Measurements from ENCODE around the gene PARP8.
"Not testable (repeated sequence)": the region's sequence is repeated elsewhere in the genome, so short reads cannot be mapped to it uniquely, and the experiment has no call there.

The PARP8 gene

GRCh38 chr5:50666261-50667022 is at the start of gene PARP8:
Gene PARP8, plus strand, starts transcription at chr5:50666637. Its CDS starts 459 bp downstream, at chr5:50667096.
- DNase-seq: no peak

- DNase-seq: peak; percentile 26
Measured at GRCh38 chr5:50623666-50624065, 42.8 kb upstream of the PARP8 start.

GRCh38 chr5:50634866-50635265 is 31.6 kb upstream of the PARP8 start:
- not testable (repeated sequence) for DNase-seq

- not testable (repeated sequence) for DNase-seq
Measured at GRCh38 chr5:50637576-50637975, 28.9 kb upstream of the PARP8 start.

- DNase-seq: no peak
Measured at GRCh38 chr5:50646591-50646990, 19.8 kb upstream of the PARP8 start.

GRCh38 chr5:50647726-50648125 is 18.7 kb upstream of the PARP8 start:
- DNase-seq: no peak

GRCh38 chr5:50653946-50654345 is 12.5 kb upstream of the PARP8 start:
- no peak for DNase-seq

GRCh38 chr5:50655067-50655809 is 11.2 kb upstream of the PARP8 start:
- DNase-seq: no peak

GRCh38 chr5:50655810-50656205 is 10.6 kb upstream of the PARP8 start:
- no peak for DNase-seq

- DNase-seq: no peak
Measured at GRCh38 chr5:50657044-50657443, 9.4 kb upstream of the PARP8 start.

GRCh38 chr5:50658246-50658645 is 8.2 kb upstream of the PARP8 start:
- DNase-seq: no peak

GRCh38 chr5:50663636-50664035 is 2.8 kb upstream of the PARP8 start:
- DNase-seq: no peak

- no peak for DNase-seq
Measured at GRCh38 chr5:50665091-50665490, 1.3 kb upstream of the PARP8 start.

GRCh38 chr5:50665761-50666202 is 655 bp upstream of the PARP8 start:
- DNase-seq: not testable (repeated sequence)

- DNase-seq: no peak
Measured at GRCh38 chr5:50667023-50667652, 701 bp downstream of the PARP8 start.

GRCh38 chr5:50667653-50668595 is 1.5 kb downstream of the PARP8 start:
- DNase-seq: no peak

- DNase-seq: not testable (repeated sequence)
Measured at GRCh38 chr5:50668636-50669035, 2.2 kb downstream of the PARP8 start.

GRCh38 chr5:50672663-50673062 is 6.2 kb downstream of the PARP8 start:
- no peak for DNase-seq

GRCh38 chr5:50673444-50673843 is 7.0 kb downstream of the PARP8 start:
- DNase-seq: not testable (repeated sequence)

GRCh38 chr5:50675385-50675784 is 8.9 kb downstream of the PARP8 start:
- DNase-seq: no peak

- not testable (repeated sequence) for DNase-seq
Measured at GRCh38 chr5:50679554-50679953, 13.1 kb downstream of the PARP8 start.

- DNase-seq: peak; percentile 45
Measured at GRCh38 chr5:50684721-50685120, 18.3 kb downstream of the PARP8 start.

- DNase-seq: no peak
Measured at GRCh38 chr5:50687548-50687947, 21.1 kb downstream of the PARP8 start.
